GM20000 (cell line): ENCODE measurements around the gene LSMEM2.

Source experiments
- DNase-seq: peaks from one replicate; pipeline ENCODE4 v3.0.0; 2012; ENCODE audit warnings: low spot score
- TF ChIP-seq, protein P1 (sequence below): IDR thresholded peaks from 2 replicates; pipeline ENCODE4 v1.5.1; 2012; ENCODE audit warnings: mild to moderate bottlenecking, control low read depth; ENCODE audit errors: extremely low read depth, missing control alignments

Gene LSMEM2

DNA sequence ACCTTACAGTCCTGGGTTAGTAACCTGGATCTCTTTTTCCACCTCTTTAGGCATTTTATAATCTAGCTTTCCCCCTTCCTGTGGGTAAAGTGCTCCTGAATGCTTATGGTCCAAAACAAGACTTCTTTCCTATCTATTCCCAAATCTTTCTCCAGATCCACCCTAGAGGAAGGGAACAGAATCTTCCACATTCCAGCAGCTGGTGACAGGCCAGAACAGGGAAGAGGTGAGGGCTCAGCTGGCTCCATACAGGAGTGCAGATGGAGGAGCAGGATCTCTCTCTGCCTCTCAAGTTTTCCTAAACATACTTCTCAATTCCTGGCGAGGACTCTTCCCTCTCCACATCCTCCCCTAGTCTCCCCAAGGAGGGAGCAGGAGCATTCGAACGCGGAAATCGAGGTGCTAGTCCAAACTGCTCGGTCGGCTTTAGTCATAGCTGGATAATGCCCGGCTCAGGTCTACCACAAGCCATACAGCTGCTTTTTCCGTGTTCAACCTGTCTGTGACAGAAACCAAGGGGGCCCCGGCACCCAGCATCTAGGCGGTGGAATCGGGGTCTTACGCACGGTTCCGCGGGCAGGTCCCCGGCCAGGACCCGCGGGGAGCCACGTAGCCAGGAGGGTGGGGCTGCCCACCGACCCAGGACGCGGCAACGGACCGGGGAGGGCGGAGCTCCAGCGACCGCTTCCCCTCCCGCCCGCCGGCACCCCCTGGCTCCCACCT lies 57.7 kb downstream of the LSMEM2 start:
- TF ChIP-seq, protein P1, sequence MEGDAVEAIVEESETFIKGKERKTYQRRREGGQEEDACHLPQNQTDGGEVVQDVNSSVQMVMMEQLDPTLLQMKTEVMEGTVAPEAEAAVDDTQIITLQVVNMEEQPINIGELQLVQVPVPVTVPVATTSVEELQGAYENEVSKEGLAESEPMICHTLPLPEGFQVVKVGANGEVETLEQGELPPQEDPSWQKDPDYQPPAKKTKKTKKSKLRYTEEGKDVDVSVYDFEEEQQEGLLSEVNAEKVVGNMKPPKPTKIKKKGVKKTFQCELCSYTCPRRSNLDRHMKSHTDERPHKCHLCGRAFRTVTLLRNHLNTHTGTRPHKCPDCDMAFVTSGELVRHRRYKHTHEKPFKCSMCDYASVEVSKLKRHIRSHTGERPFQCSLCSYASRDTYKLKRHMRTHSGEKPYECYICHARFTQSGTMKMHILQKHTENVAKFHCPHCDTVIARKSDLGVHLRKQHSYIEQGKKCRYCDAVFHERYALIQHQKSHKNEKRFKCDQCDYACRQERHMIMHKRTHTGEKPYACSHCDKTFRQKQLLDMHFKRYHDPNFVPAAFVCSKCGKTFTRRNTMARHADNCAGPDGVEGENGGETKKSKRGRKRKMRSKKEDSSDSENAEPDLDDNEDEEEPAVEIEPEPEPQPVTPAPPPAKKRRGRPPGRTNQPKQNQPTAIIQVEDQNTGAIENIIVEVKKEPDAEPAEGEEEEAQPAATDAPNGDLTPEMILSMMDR: no peak
- no peak for DNase-seq

GRCh38 chr3:50337175-50337861 lies 58.4 kb downstream of the LSMEM2 start:
- TF ChIP-seq, protein P1: no peak
- peak; percentile 99 for DNase-seq
